Smooth muscle cell (in vitro differentiated cells): ENCODE results near the gene CEP68. TPM values are rescaled to one million over a fixed set of nuclear protein-coding genes. Genes with fewer than 3 reads are reported as not detected.

Experiments used
- DNase-seq: peaks from one replicate; lab custom pipeline; 2025; ENCODE audit not compliant: unreplicated experiment; lab: John Stamatoyannopoulos, UW
- H2AFZ ChIP-seq: fragments of 200-600 bp; sonication (generic); 2 replicates; pipeline ENCODE4 v1.6.0; 2016; ENCODE audit warnings: antibody characterized with exemption, low read depth, mild to moderate bottlenecking
- H3F3A ChIP-seq: fragments of 200-600 bp; sonication (generic); 2 replicates; pipeline ENCODE4 v1.6.0; 2017; ENCODE audit warnings: antibody characterized with exemption, low read depth
- H3K27ac ChIP-seq: fragments of 200-600 bp; sonication (generic); 2 replicates; pipeline ENCODE4 v1.5.1; 2016; ENCODE audit warnings: low read depth, mild to moderate bottlenecking
- H3K27me3 ChIP-seq: fragments of 200-600 bp; sonication (generic); 2 replicates; pipeline ENCODE4 v1.6.1; 2016; ENCODE audit warnings: low read depth, mild to moderate bottlenecking
- H3K36me3 ChIP-seq: fragments of 200-600 bp; sonication (generic); 2 replicates; pipeline ENCODE4 v1.5.1; 2016; ENCODE audit warnings: low read depth
- H3K4me1 ChIP-seq: fragments of 200-600 bp; sonication (generic); 2 replicates; pipeline ENCODE4 v1.5.1; 2016; ENCODE audit warnings: low read depth
- H3K4me2 ChIP-seq: fragments of 200-600 bp; sonication (generic); 2 replicates; pipeline ENCODE4 v1.6.0; 2016; ENCODE audit warnings: mild to moderate bottlenecking
- H3K4me3 ChIP-seq: fragments of 200-600 bp; sonication (generic); 2 replicates; pipeline ENCODE4 v1.5.1; 2016; ENCODE audit warnings: mild to moderate bottlenecking
- H3K79me2 ChIP-seq: fragments of 200-600 bp; sonication (generic); 2 replicates; pipeline ENCODE4 v1.6.0; 2016; ENCODE audit warnings: low read depth, mild to moderate bottlenecking
- H3K9ac ChIP-seq: fragments of 200-600 bp; sonication (generic); 2 replicates; pipeline ENCODE4 v1.6.0; 2016; ENCODE audit warnings: low read depth
- H3K9me3 ChIP-seq: fragments of 200-600 bp; sonication (generic); replicated peaks from 2 replicates; pipeline ENCODE4 v1.5.1; 2016; ENCODE audit warnings: low read depth
- H4K20me1 ChIP-seq: fragments of 200-600 bp; sonication (generic); 2 replicates; pipeline ENCODE4 v1.6.0; 2016; ENCODE audit warnings: low read depth
- CTCF ChIP-seq: fragments of 200-600 bp; sonication (generic); IDR thresholded peaks from 2 replicates; pipeline ENCODE4 v1.5.1; 2017; ENCODE audit warnings: borderline replicate concordance, mild to moderate bottlenecking, antibody characterized with exemption; ENCODE audit not compliant: insufficient read depth, poor library complexity, severe bottlenecking
- WGBS: methylation state at CpG from one replicate; pipeline ENCODE4 v1.1.7; 2016; ENCODE audit warnings: low lambda C conversion rate; 5-methylcytosine and 5-hydroxymethylcytosine counted together
- polyA plus RNA-seq: library from polyadenylated mRNA; unstranded; fragments of >200 nt; fragmentation: Nextera tagmentation; extraction: Ambion mirVana; gene quantifications from 2 replicates; pipeline ENCODE4 v1.2.1, GENCODE V29; 2016
- total RNA-seq: library from RNA; depleted of rRNA; stranded (reverse); fragments of >200 nt; gene quantifications from 2 replicates; pipeline ENCODE4 v1.2.3, GENCODE V29; 2014

CEP68 gene
- total and polyA plus RNA-seq, 2 experiments from 2014 or later: 3.2 to 12.8 TPM

- no peak for DNase-seq
- Histone ChIP-seq H3F3A (peaks cover 2% of the 10 kb centered on the region), H3K27me3 (no peaks in the 10 kb centered on the region), H3K36me3 (no peaks in the 10 kb centered on the region), H3K9ac (no peak overlapping the region), H4K20me1 (peaks cover 11% of the 10 kb centered on the region), H3K79me2 (peaks cover 13% of the 10 kb centered on the region), H3K4me2 (no peak overlapping the region), H3K4me3 (no peak overlapping the region), H3K9me3 (no peaks in the 10 kb centered on the region), H3K27ac (no peak overlapping the region), H2AFZ (no peak overlapping the region), H3K4me1 (peaks cover 2% of the 10 kb centered on the region)
- TF ChIP-seq CTCF: no peak
- WGBS: 82% methylated on average over 4 of the region's 4 CpGs
Observed at GRCh38 chr2:65133626-65134025, 77.4 kb downstream of the CEP68 start.

- Histone ChIP-seq H3K79me2 (peaks cover 7% of the 10 kb centered on the region), H3K4me2 (no peak overlapping the region), H4K20me1 (peaks cover 6% of the 10 kb centered on the region), H3K27me3 (no peaks in the 10 kb centered on the region), H3K9me3 (no peaks in the 10 kb centered on the region), H3K27ac (no peak overlapping the region), H2AFZ (no peak overlapping the region), H3K9ac (no peak overlapping the region), H3K4me3 (no peak overlapping the region), H3K4me1 (no peaks in the 10 kb centered on the region), H3F3A (no peaks in the 10 kb centered on the region), H3K36me3 (no peaks in the 10 kb centered on the region)
- 92% methylated on average over 7 of the region's 7 CpGs for WGBS
- TF ChIP-seq CTCF: no peak
- no peak for DNase-seq
Observed at GRCh38 chr2:65134158-65134557, 77.9 kb downstream of the CEP68 start.

GRCh38 chr2:65136253-65136652 lies 80.0 kb downstream of the CEP68 start:
- Histone ChIP-seq H3K27ac (no peak overlapping the region), H3K9ac (no peak overlapping the region), H3K79me2 (no peaks in the 10 kb centered on the region), H3K4me1 (no peaks in the 10 kb centered on the region), H3K9me3 (no peaks in the 10 kb centered on the region), H2AFZ (no peak overlapping the region), H3F3A (no peaks in the 10 kb centered on the region), H3K4me2 (no peak overlapping the region), H3K36me3 (no peaks in the 10 kb centered on the region), H3K27me3 (no peaks in the 10 kb centered on the region), H4K20me1 (no peaks in the 10 kb centered on the region), H3K4me3 (no peak overlapping the region)
- WGBS: 100% methylated on average over 1 of the region's 1 CpG
- no peak for TF ChIP-seq CTCF
- no peak for DNase-seq

Other genes starting within 250 kb of the CEP68 start
- 11.9 and 14.2 TPM in 2 replicates for gene SLC1A4, start 67.0 kb upstream of the CEP68 start, total RNA-seq
- 13.8 and 16.9 TPM in 2 replicates for gene SLC1A4, start 67.0 kb upstream of the CEP68 start, polyA plus RNA-seq
- 250 and 255 TPM in 2 replicates for gene RAB1A, start 73.7 kb downstream of the CEP68 start, total RNA-seq
- gene RAB1A, start 73.7 kb downstream of the CEP68 start, polyA plus RNA-seq: 359 and 361 TPM in 2 replicates
- gene ACTR2, start 171.4 kb downstream of the CEP68 start, total RNA-seq: 174 TPM in 2 replicates
- 107 and 108 TPM in 2 replicates for gene ACTR2, start 171.4 kb downstream of the CEP68 start, polyA plus RNA-seq